22Rv1 (cell line): ENCODE measurements around the gene DACH2.
A peak's percentile ranks its signal among the peaks of the same experiment; 100 is the strongest.

Experiments
- H3K27ac ChIP-seq: fragments of 450-650 bp; 2 replicates; pipeline ENCODE4 v1.5.1; 2017
- CTCF ChIP-seq: fragments of 450-650 bp; IDR thresholded peaks from 2 replicates; pipeline ENCODE4 v1.5.1; 2017; ENCODE audit warnings: mild to moderate bottlenecking
- ZFX ChIP-seq: fragments of 450-650 bp; IDR thresholded peaks from 2 replicates; pipeline ENCODE4 v1.6.1; 2017; ENCODE audit warnings: antibody characterized with exemption, borderline replicate concordance

The DACH2 gene

DNA sequence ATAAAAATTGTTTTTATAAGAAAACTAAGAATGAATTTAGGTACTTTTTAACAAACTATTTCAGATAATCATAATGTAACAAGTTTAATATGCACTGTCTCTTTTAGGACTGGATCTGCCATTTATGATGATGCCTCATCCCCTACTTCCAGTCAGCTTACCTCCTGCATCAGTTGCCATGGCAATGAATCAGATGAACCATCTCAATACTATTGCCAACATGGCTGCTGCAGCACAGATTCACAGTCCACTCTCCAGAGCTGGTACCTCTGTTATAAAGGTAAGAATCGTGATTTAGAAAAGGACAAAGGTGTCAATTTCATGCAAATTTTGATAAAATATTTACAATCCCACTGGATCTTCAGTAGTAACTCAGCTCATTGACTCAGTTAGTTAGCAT is 566.2 kb downstream of the DACH2 start:
- H3K27ac ChIP-seq = no peak overlapping the region
- TF ChIP-seq ZFX (no peak), CTCF (no peak)

DNA sequence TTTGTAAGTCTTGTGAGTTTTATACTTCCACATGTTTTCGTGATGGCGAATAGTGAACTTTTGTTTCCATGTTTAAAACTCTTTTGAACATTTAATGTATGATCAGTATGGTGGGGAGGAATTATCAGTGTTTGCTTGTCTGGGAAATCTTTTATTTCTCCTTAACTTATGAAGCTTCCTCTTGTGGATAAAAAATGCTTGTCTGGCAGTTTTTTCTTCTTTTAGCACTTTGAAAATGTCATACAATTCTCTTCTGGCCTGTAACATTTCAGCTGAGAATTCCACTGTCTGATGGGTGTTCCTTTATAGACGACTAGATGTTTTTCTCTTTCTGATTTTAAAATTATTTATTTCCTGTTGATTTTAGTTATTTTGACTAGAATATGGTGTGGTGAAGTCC is 576.0 kb downstream of the DACH2 start:
- no peak for TF ChIP-seq CTCF
- no peak overlapping the region for H3K27ac ChIP-seq

- TF ChIP-seq CTCF (no peak), ZFX (no peak)
- no peak overlapping the region for H3K27ac ChIP-seq
Measured at GRCh38 chrX:86747091-86747490, 598.8 kb downstream of the DACH2 start.

DNA sequence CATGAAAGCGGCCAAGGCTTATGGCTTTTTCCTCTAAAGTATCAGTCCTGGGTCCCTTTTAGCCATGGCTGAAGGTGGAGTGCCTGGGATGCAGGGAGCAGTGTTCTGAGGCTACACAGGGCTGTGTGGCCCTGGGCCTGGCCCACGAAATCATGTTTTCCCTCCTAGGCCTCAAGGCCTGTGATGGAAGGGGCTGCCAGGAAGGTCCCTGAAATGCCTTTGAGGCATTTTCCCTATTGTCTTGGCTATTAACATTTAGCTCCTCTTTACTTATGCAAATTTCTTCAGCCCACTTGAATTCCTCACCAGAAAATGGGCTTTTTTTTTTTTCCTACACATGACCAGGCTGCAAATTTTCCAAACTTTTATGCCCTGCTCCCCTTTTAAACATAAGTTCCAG is 657.0 kb downstream of the DACH2 start:
- TF ChIP-seq CTCF = no peak
- TF ChIP-seq ZFX = no peak
- H3K27ac ChIP-seq = no peak overlapping the region

- no peak overlapping the region for H3K27ac ChIP-seq
- TF ChIP-seq CTCF (peak; percentile 48), ZFX (no peak)
Measured at GRCh38 chrX:86806786-86807185, 658.5 kb downstream of the DACH2 start.

- TF ChIP-seq CTCF = no peak
- no peak for TF ChIP-seq ZFX
- no peak overlapping the region for H3K27ac ChIP-seq
Measured at GRCh38 chrX:86809651-86810050, 661.4 kb downstream of the DACH2 start.

- H3K27ac ChIP-seq = peak overlapping the region; percentile 71
- TF ChIP-seq CTCF (no peak), ZFX (no peak)
Measured at GRCh38 chrX:86829786-86830185, 681.5 kb downstream of the DACH2 start.
